GM13977 (cell line): ENCODE results near the gene CATSPERZ.
A peak's percentile ranks its signal among the peaks of the same experiment; 100 is the strongest.

Source experiments
- DNase-seq: peaks from one replicate; pipeline ENCODE4 v3.0.0; 2012; ENCODE audit warnings: low spot score
- CTCF ChIP-seq: IDR thresholded peaks from 2 replicates; pipeline ENCODE4 v1.5.1; 2012; ENCODE audit warnings: mild to moderate bottlenecking, control low read depth; ENCODE audit not compliant: insufficient read depth; ENCODE audit errors: extremely low read depth, missing control alignments
- in situ Hi-C: fragments of 300-500 bp; cut with MboI; formaldehyde crosslinking; loops from one replicate; pipeline ENCODE4 v1.12.0; 2022; ENCODE audit warnings: low sequenced_read_pairs, low pct_unique_long_range_greater_than_20kb, mixed read lengths, inconsistent platforms; ENCODE audit not compliant: unreplicated experiment

Gene CATSPERZ

DNA sequence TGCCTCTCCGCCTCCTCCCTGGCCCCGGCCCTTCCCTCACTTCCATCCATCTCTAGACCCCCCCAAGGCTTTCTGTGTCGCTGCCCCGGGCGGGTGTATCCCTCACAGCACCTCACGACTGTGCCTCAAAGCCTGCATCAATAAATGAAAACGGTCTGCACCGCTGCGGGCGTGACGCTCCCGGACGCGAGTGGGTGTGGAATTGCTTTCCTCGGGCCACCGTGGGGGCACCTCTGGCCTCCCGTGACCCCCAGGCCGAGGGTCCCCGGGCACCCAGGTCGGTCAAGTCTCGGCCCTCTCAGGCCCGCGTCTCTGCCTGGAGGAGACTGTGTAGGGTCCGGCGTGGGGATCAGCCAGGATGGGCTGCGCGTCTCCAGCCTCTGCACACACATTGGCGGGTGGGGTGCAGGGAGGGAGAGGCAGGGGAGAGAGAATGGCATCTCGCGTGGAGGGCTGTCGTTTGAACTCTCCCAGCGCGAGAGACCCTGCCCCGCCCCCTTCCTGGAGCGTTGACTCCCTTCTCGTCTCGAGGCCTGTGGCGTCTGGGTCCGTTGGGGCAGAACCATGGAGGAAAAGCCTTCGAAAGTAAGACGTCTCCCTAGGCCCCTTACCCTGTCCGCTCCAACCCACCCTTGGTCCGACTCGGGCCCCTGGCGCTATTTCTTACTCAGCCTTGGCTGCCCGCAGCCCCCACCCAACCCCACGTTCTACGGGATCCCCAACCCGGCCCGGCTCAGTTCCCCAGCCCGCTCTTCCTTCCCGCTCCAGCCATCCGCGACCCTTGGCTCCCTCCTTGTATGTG is at the start of gene CATSPERZ:
TSS of gene CATSPERZ (plus strand) at position 512 of the 802 bp plus-strand sequence. CDS start at position 565, 53 bp downstream.
- no peak for DNase-seq
- TF ChIP-seq CTCF: no peak
- in situ Hi-C loops: no loop called here

- peak; percentile 29 for DNase-seq
- TF ChIP-seq CTCF: no peak
- in situ Hi-C loops: no loop called here
These were observed 49.6 kb upstream of the CATSPERZ start for GRCh38 chr11:64250415-64251015.

- peak; percentile 73 for TF ChIP-seq CTCF
- DNase-seq: peak; percentile 96
- in situ Hi-C loops: no loop called here
These were observed 49.0 kb upstream of the CATSPERZ start, which contains the start of gene PLCB3 for GRCh38 chr11:64251016-64251752. TSS of gene PLCB3 (plus strand) at chr11:64251530. CDS start at chr11:64251650, 120 bp downstream.

DNA sequence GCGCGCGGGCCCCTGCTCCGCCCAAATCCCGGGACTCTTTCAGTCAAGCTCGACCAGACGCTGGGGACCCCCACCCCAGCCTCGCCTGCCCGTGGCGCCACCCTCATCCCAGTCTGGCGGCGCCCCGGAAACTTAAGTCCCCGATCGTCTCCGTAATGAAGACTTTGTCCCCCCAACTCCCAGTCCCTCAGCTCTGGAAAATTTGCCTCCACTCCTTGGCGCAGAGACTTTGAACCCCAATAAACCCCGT is 48.5 kb upstream of the CATSPERZ start:
- in situ Hi-C loops: no loop called here
- TF ChIP-seq CTCF: no peak
- DNase-seq: no peak

DNA sequence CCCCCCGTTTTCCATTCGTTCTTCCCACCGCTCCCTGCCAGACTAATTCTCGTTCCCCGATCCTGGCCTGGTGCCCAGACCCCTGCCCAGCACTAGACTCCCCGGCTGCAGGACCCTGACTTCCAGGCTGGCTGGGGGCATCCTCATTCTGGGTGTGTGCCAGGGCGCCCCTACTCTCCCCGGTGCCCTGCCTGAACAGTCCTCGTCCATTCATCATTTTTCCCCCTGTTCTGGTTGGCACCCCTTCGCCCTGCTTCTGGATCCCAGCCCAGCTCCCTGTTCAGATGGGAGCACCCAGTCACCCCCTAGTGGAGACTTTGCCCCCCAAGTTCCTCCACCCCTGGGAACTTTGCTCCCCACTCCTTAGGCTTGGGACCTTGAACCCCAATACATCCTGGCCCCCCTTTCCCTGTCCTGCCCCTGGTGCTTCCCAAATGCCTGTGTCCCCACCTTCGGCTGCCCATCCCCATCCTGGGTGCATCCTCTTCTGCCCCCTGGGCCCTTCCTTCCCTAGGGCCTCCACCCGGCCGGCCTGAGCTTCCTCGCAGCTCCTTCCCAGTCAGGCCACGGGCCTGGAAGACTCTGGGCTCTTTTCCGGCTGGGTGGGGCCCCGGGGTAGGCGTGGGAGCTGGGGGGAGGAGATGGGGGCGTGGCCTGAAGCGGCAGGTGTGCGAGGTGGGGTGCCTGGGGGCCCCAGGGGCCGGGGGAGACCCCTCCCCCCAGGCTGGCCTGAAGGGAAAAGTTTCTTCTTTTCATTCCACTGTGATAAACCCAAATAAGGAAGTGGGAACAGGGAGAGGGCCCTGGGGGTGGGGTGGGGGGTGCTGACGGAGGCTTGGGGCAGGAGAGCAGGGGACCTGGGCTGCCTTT is 47.9 kb upstream of the CATSPERZ start:
- peak; percentile 40 for TF ChIP-seq CTCF
- in situ Hi-C loops: no loop called here
- peak; percentile 70 for DNase-seq

- DNase-seq: no peak
- no peak for TF ChIP-seq CTCF
- in situ Hi-C loops: no loop called here
These were observed 47.1 kb upstream of the CATSPERZ start for GRCh38 chr11:64253043-64253442.
